OCI-LY7 (cell line): ENCODE measurements around the gene PDZD7.

ENCODE experiments used
- EZH2phosphoT487 ChIP-seq: fragments of 200-600 bp; sonication (generic); IDR thresholded peaks from 2 replicates; pipeline ENCODE4 v1.6.1; 2018; ENCODE audit warnings: low read depth, borderline replicate concordance, mild to moderate bottlenecking, mixed run types, antibody characterized with exemption, low read length, moderate library complexity, mixed read lengths
- TF ChIP-seq, protein P1 (sequence below): fragments of 200-600 bp; sonication (generic); conservative IDR thresholded peaks from 2 replicates; pipeline ENCODE4 v1.5.1; 2014; ENCODE audit warnings: mild to moderate bottlenecking, antibody characterized with exemption, low read length, moderate library complexity, mixed read lengths

- TF ChIP-seq, protein P1, sequence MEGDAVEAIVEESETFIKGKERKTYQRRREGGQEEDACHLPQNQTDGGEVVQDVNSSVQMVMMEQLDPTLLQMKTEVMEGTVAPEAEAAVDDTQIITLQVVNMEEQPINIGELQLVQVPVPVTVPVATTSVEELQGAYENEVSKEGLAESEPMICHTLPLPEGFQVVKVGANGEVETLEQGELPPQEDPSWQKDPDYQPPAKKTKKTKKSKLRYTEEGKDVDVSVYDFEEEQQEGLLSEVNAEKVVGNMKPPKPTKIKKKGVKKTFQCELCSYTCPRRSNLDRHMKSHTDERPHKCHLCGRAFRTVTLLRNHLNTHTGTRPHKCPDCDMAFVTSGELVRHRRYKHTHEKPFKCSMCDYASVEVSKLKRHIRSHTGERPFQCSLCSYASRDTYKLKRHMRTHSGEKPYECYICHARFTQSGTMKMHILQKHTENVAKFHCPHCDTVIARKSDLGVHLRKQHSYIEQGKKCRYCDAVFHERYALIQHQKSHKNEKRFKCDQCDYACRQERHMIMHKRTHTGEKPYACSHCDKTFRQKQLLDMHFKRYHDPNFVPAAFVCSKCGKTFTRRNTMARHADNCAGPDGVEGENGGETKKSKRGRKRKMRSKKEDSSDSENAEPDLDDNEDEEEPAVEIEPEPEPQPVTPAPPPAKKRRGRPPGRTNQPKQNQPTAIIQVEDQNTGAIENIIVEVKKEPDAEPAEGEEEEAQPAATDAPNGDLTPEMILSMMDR = no peak
- TF ChIP-seq EZH2phosphoT487 = no peak
Observed at GRCh38 chr10:100979791-100980272, 51.1 kb downstream of the PDZD7 start.
